SJCRH30 (cell line): ENCODE results near the gene PLCD3. TPM values are rescaled to one million over a fixed set of nuclear protein-coding genes. Genes with fewer than 3 reads are reported as not detected.
"Not testable (repeated sequence)": the region's sequence is repeated elsewhere in the genome, so short reads cannot be mapped to it uniquely, and the experiment has no call there.

Experiments
- DNase-seq, 2 experiments: peaks; one replicate each; pipeline ENCODE4 v3.0.0-alpha.2; 2015 to 2020
- H3K27ac ChIP-seq: fragments of 250-450 bp; sonication (Bioruptor Pico); 2 replicates; pipeline ENCODE4 v1.5.1; 2020; ENCODE audit warnings: mild to moderate bottlenecking, moderate library complexity
- H3K27me3 ChIP-seq: fragments of 250-450 bp; sonication (Bioruptor Pico); 2 replicates; pipeline ENCODE4 v1.5.1; 2020; ENCODE audit warnings: mild to moderate bottlenecking, moderate library complexity
- H3K36me3 ChIP-seq: fragments of 250-450 bp; sonication (Bioruptor Pico); 2 replicates; pipeline ENCODE4 v1.5.1; 2020; ENCODE audit warnings: mild to moderate bottlenecking, moderate library complexity
- H3K4me1 ChIP-seq: fragments of 250-450 bp; sonication (Bioruptor Pico); 2 replicates; pipeline ENCODE4 v1.5.1; 2020; ENCODE audit warnings: mild to moderate bottlenecking, moderate library complexity
- H3K4me3 ChIP-seq: fragments of 250-450 bp; sonication (Bioruptor Pico); 2 replicates; pipeline ENCODE4 v1.5.1; 2020; ENCODE audit warnings: mild to moderate bottlenecking, moderate library complexity
- H3K9me3 ChIP-seq: fragments of 250-450 bp; sonication (Bioruptor Pico); replicated peaks from 2 replicates; pipeline ENCODE4 v1.5.1; 2020; ENCODE audit warnings: mild to moderate bottlenecking, moderate library complexity
- total RNA-seq: library from RNA; depleted of rRNA; stranded (reverse); fragments of >200 nt; shearing (Covaris generic); gene quantifications from 2 replicates; pipeline ENCODE4 v1.2.3, GENCODE V29; 2014

The PLCD3 gene
- total RNA-seq, 1 experiment from 2014 or later = 5.8 TPM

DNA sequence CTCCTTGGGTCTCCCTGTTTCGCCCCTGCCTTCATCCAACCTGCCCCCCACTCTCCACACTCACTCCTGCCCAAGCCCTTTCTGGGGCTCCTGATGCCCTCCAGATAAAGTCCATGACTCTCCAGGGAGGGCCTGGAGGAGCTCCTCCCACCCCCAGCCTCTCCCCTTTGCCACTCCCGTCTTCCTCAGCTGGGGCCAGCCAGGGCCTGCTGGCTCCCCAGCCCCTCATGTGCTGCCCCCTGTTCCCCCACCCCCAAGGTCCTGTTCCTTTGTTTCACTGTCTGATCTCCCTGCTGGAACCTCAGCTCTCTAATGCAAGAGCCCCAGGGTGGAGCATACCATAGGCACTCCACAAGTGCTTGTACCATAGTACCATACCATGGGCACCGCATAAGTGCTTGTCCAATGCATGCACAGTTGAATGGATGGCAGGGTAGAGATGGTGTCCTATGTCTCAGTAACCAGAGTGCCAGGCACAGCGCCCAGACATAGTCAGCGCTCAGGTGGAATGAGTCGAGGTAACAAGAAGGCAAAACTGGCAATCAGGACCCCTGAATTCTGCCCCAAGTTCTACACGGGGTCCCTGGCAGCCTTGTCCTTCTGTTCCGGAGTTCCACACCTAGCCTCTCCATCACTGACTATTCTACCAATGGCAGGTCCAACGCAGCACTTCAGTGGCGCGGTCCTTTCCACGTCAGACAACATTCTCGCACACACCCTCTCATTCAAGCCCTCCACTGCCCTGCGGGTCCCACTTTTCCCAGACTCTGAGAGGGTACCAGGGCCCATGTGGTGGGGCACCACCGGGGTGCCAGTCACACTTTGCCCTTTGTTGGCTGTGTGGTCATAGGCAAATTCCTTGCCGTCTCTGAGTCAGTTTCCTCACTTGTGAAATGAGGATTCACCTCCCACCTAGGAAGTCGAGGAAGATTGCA, 1.4 kb downstream of the PLCD3 start:
- Histone ChIP-seq H3K36me3 (no peaks in the 10 kb centered on the region), H3K4me1 (peaks cover 26% of the 10 kb centered on the region), H3K4me3 (no peak overlapping the region), H3K27me3 (no peaks in the 10 kb centered on the region), H3K9me3 (no peaks in the 10 kb centered on the region), H3K27ac (no peak overlapping the region)
- DNase-seq = no peak

DNA sequence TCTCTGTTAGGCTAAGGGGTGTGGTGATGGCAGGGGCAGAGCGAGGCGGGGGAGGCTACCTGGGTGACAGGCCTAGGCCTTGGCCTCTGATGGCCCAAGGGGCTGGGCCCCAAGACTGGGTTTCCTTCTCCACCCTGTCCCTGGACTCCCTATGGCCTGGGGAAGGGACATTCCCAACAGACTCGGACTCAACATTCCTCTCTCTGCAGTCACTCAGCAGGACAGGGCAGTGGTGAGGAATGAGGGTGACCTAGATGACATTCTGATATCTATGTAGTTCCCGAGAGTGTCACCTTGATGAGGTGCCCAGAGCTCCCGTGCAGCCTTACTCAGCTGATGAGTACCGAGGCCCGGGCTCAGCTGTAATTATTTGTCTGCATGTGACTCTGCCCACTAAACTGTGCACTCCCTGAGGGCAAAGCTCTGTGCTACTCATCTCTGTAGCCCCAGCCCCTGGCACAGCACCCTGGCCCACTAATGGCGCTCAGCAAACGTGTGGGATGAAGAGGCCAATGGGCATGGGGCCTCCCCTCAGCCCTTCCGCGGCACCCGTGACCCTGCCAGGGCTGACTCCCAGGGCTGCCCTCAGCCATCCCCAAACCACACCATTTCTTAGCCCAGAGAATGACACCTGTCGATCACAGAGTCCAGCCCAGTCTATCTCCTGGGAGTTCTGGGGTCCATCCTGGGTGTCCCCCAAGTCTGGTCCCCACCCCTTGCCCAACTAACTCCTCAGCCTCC, 2.2 kb downstream of the PLCD3 start:
- Histone ChIP-seq H3K36me3 (no peaks in the 10 kb centered on the region), H3K4me3 (no peak overlapping the region), H3K27ac (no peak overlapping the region), H3K4me1 (peaks cover 22% of the 10 kb centered on the region), H3K9me3 (no peaks in the 10 kb centered on the region), H3K27me3 (no peaks in the 10 kb centered on the region)
- no peak for DNase-seq

DNA sequence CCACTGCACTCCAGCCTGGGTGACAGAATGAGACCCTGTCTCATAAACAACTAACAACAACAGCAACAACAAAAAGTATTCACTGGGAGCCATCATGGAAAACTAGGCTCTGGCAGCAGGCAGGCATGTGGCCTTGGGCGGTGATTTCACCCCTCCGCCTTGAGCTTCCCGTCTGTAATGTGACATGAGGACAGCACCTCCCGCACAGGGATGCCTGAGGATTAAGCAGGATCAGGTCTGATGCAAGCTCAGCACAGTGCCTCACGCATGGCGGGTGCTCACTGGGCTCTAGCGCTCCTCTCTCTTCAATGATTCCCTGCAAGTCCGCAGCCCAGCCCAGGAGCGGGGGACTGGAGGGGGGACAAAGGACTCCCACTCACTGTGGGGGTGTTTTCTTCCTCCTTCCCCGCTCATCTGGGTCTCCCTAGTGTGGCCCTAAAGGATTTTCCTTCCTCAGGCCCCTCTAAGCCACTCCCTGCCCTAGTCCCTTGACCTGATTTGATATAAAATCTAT, 2.8 kb downstream of the PLCD3 start:
- Histone ChIP-seq H3K4me1 (peaks cover 24% of the 10 kb centered on the region), H3K27ac (no peak overlapping the region), H3K36me3 (no peaks in the 10 kb centered on the region), H3K4me3 (no peak overlapping the region), H3K9me3 (no peaks in the 10 kb centered on the region), H3K27me3 (no peaks in the 10 kb centered on the region)
- DNase-seq = peak; percentile 57 to 62

DNA sequence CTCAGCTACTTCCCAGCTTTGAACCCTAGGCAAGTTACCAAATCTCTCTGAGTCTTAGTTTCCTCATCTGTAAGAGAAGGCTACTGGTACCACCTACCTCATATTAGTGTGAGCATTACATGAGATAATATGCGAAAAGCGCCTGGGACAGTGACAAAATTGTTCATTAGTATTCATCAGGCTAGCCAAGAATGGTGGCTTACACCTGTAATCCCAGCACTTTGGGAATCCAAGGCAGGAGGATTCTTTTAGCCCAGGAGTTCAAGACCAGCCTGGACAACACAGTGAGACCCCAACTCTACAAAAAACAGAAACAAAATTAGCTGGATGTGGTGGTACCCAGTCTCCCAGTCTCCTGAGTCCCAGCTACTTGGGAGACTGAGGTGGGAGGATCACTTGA, 3.3 kb downstream of the PLCD3 start:
- no peak overlapping the region for H3K4me3 ChIP-seq
- no peaks in the 10 kb centered on the region for H3K27me3 ChIP-seq
- no peaks in the 10 kb centered on the region for H3K9me3 ChIP-seq
- no peak overlapping the region for H3K27ac ChIP-seq
- no peaks in the 10 kb centered on the region for H3K36me3 ChIP-seq
- no peak for DNase-seq
- peaks cover 29% of the 10 kb centered on the region for H3K4me1 ChIP-seq

DNA sequence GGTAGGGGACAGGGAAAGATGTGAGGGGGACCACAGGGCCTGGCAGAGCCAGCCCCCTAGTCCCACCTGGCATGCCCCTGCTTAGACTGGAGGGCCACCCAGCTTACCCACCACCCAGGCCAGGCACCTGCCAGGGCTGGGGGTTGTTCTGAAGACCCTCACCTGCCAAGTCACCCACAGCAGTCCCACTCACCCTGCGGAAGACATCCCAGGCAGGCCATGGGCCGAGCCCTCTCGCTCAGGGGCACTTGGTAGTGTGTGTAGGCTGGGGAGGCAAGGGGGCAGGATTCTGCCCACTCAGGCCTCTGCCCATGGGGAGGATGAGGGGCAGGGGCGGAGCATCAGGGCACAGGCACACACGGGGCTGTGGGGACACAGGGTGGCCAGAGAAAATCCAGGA, 4.0 kb downstream of the PLCD3 start:
- no peaks in the 10 kb centered on the region for H3K36me3 ChIP-seq
- H3K9me3 ChIP-seq = no peaks in the 10 kb centered on the region
- peak overlapping the region; percentile 14; the same call in 1 of the 2 replicates for H3K27ac ChIP-seq
- H3K4me1 ChIP-seq = peaks cover 36% of the 10 kb centered on the region
- H3K4me3 ChIP-seq = no peak overlapping the region
- DNase-seq = no peak
- H3K27me3 ChIP-seq = no peaks in the 10 kb centered on the region

DNA sequence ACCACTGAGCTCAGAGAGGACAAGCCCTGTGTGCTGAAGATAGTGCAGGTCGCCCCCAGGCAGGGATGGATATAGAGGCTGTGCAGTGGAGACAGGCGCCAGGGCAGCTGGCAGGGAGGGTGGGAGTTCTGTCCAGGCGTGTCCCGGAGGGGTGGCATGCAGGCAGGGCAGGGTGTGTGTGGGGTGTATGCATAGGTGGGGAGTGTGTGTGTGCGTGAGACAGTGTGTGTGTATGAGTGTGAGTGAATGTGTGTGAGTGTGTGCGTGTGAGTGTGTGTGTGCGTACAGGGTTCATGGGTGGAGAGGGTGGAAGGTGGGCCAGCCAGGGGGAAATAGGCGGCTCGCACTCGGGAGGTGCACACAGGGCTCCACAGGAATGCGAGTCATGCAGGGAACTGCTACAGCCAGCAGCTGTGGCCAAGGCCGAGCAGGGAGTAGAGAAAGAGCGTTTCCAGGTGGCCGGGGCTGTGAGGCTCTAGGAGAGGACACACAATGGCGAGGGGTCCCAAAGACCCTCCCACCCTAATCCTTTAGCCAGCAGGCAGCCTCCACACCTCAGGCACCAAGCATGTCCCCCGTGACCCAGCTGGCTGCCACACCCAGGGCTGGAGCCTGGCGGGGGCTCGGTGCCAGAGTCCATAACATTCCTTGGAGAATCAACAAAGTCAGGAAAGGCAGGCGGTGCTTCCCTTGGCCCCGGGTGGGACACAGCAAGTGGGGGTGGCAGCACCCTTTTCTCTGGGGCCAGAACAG, 4.6 kb downstream of the PLCD3 start:
- Histone ChIP-seq H3K4me1 (peaks cover 36% of the 10 kb centered on the region), H3K36me3 (no peaks in the 10 kb centered on the region), H3K9me3 (no peaks in the 10 kb centered on the region), H3K27me3 (no peaks in the 10 kb centered on the region), H3K27ac (peak overlapping the region; percentile 14; the same call in 1 of the 2 replicates), H3K4me3 (no peak overlapping the region)
- DNase-seq = peak; percentile 51

DNA sequence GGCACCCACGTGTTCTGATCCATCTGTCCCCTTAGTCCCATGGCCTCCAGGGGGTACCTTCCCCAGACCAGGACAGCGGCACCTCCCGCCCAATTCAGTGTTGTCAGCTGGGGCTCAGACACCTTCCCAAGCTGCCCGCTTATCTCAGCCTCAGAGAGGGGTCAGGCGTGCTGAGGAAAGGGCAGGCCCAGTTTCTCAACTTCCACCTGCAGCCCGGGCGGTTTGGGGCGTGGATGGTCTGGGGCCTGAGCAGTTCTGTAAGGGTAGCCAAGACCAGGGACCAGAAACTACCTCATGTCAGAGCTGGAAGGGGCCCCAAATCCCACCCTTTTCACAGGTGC, 5.1 kb downstream of the PLCD3 start:
- H3K27me3 ChIP-seq = no peaks in the 10 kb centered on the region
- H3K36me3 ChIP-seq = no peaks in the 10 kb centered on the region
- no peak for DNase-seq
- no peak overlapping the region for H3K4me3 ChIP-seq
- no peaks in the 10 kb centered on the region for H3K9me3 ChIP-seq
- no peak overlapping the region for H3K27ac ChIP-seq
- peaks cover 36% of the 10 kb centered on the region for H3K4me1 ChIP-seq

DNA sequence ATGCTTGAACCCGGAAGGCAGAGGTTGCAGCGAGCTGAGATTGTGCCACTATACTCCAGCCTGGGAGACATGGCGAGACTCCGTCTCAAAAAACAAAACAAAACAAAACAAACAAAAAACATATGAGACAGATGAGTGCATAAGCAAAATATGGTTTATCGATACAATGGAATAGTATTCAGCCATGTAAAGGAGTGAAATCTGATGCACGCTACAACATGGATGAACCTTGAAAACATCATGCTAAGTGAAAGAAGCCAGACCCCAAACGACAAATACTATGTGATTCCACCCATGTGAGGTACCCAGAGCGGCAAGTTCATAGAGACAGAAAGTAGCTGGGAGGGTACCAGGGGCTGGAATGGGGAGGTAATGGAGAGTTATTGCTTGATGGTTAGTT, 6.8 kb downstream of the PLCD3 start:
- peaks cover 36% of the 10 kb centered on the region for H3K4me1 ChIP-seq
- no peaks in the 10 kb centered on the region for H3K27me3 ChIP-seq
- H3K27ac ChIP-seq = no peak overlapping the region

DNA sequence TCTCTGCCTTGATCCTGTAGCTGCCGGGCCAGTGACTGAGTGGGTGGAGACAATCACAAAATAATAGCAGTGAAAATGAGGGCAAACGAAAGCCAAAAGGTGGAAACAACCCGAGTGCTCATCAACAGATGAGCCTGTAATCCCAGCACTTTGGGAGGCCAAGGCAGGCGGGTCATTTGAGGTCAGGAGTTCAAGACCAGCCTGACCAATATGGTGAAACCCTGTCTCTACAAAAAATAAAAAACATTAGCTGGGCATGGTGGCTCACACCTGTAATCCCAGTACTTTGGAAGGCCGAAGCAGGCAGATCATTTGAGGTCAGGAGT, 7.6 kb downstream of the PLCD3 start:
- H3K4me3 ChIP-seq, H3K9me3 ChIP-seq, H3K27me3 ChIP-seq, DNase-seq, H3K27ac ChIP-seq, H3K36me3 ChIP-seq: not testable (repeated sequence)
- H3K4me1 ChIP-seq = peaks cover 35% of the 10 kb centered on the region

More for the DNA sequence above, 6.8 kb downstream of the PLCD3 start:
- DNase-seq = no peak
- no peaks in the 10 kb centered on the region for H3K9me3 ChIP-seq
- no peaks in the 10 kb centered on the region for H3K36me3 ChIP-seq
- H3K4me3 ChIP-seq = no peak overlapping the region

DNA sequence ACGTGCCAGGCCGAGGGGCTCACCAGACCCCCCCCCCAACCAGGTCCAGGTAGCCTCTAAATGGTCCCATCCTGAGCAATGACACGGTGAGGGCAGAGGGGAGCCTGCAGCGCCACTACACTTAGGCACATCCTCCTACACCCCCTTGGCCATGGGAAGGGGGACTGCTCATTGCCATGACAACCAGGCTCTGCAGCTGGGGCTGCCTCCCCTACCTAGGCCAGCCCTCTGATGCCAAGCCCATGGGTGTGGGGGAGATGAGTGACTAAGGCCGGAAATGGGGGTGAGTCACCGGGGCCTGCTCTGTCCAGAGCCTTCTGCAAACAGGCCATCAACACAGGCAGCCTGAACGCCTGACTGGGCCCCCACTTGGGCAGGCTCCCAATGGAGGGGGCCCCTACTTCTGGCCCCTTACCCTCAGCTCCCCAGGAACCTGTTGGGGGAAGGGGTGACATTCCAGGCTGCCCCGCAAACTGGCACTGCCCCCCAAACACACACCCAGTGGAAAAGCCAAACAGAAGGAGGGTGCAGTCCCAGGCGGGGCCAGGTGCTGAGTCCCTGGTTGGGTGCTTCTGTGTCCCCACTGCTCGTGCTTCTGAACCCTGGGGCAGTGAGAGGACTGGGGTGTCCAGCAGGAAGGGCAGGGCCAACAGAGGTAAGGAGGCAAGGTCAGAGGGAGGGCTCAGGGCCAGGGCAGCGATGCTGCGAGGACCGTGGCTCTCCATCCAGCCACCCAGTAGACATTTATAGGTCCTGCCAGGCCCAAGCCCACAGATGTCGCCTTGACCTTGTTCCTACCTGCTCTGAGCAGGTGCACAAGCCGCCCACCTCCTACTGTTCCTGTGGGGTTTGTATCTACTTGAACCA, 8.2 kb downstream of the PLCD3 start:
- Histone ChIP-seq H3K9me3 (no peaks in the 10 kb centered on the region), H3K27ac (peak overlapping the region; percentile 45), H3K4me3 (no peak overlapping the region), H3K27me3 (no peaks in the 10 kb centered on the region), H3K4me1 (peaks cover 29% of the 10 kb centered on the region), H3K36me3 (no peaks in the 10 kb centered on the region)
- peak; percentile 80 to 85 for DNase-seq

DNA sequence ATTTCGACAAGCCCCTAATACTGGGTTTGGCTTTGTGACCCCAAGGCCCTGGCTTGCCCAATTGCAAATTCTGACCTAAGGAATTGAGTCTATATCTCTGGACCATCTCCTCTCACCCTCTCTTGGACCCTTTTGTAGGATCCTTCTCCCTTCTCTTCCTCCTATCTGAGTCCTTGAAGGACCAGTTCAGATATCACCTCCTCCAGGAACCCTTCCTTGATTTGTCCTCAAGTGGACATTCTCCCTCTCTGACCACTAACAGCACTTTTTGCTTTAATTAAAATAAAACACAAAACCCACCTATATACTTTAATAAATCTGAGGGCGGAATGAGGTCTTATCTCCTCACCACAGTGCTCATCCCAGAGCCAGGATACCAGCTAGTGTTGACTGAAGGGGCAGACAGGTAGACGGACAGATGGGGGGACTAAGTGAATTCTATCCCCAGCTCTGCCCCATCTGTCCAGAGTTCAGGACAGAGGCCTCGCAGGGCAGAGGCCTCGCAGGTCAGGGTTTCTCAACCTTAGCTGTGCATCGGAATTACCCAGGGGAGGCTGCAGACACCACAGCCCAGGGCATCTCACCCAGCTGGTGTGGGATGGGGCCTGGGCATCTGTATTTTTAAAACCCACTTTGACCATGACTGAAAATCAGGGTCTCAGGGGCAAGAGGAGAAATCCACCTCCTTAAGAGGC, 9.1 kb downstream of the PLCD3 start:
- no peaks in the 10 kb centered on the region for H3K9me3 ChIP-seq
- H3K27me3 ChIP-seq = no peaks in the 10 kb centered on the region
- H3K4me1 ChIP-seq = peaks cover 25% of the 10 kb centered on the region
- H3K36me3 ChIP-seq = no peaks in the 10 kb centered on the region
- no peak for DNase-seq
- H3K4me3 ChIP-seq = no peak overlapping the region
- H3K27ac ChIP-seq = no peak overlapping the region

DNA sequence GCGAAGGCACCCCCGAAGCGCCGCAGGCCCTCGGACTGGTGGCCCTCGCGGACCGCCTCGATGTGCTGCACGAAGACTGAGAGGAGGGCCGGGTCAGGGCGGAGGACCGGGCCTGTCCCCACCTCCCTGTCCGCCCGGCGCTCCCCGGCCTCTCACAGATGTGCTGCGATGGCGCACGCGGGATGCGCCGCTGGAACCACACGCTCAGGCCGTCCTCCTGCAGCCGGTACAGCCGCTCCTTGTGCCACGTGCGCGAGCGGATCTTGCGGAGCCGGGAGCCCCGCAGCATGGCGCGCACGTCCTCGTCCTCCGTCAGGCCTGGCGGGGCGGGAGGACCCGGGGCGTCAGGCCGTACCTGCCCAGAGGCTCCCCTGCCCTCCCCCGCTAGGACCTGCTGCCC, 11.3 kb downstream of the PLCD3 start:
- no peaks in the 10 kb centered on the region for H3K36me3 ChIP-seq
- no peaks in the 10 kb centered on the region for H3K9me3 ChIP-seq
- no peak for DNase-seq
- peaks cover 13% of the 10 kb centered on the region for H3K4me1 ChIP-seq
- H3K27me3 ChIP-seq = no peaks in the 10 kb centered on the region
- H3K27ac ChIP-seq = no peak overlapping the region
- no peak overlapping the region for H3K4me3 ChIP-seq

DNA sequence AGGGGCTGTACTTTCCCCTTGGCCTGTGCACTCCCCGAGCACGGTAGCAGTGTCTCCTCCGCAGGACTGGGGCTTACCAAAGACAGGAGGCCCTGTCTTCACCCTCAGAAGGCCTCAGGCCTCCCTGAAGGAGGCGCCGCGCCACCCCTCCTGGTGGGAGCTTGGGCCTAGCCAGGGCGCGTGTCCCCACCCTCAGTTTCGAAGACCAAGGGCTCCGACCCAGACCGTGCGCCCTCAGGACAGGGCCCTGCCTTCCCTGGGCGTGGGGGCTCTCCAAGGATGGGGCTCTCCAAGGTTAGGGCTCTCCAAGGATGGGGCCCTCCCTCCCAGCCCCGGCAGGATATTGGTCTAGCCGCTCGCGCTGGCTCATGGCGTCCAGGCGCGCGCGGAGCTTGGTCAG, 11.8 kb downstream of the PLCD3 start:
- Histone ChIP-seq H3K9me3 (no peaks in the 10 kb centered on the region), H3K27me3 (no peaks in the 10 kb centered on the region), H3K27ac (no peak overlapping the region), H3K4me3 (no peak overlapping the region), H3K36me3 (no peaks in the 10 kb centered on the region), H3K4me1 (peaks cover 13% of the 10 kb centered on the region)
- no peak for DNase-seq

DNA sequence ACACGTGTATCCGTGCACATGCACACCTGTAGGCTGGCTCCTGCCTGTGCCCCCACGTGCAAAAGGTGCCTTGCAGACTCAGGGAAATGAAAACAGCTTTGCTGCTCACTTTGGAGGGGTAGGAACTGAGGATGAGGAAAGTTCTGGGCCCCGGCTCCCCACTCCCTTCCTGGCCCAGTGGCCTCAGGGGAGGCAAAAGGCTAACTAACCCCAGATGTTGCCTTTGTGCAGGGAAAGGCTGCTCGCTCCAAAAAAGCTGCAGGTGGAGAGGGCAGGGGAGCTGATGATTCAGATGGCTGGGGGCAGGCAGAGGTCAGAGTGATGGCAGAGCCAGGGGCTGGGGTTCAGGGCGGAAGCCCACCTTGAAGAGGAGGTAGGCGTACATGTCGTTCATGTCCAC, 12.4 kb downstream of the PLCD3 start:
- no peak overlapping the region for H3K4me3 ChIP-seq
- H3K27ac ChIP-seq = no peak overlapping the region
- H3K9me3 ChIP-seq = no peaks in the 10 kb centered on the region
- no peaks in the 10 kb centered on the region for H3K27me3 ChIP-seq
- no peak for DNase-seq
- H3K36me3 ChIP-seq = no peaks in the 10 kb centered on the region
- H3K4me1 ChIP-seq = peaks cover 13% of the 10 kb centered on the region
